ENCODE results near the gene YPEL5.
"Not testable (repeated sequence)": the region's sequence is repeated elsewhere in the genome, so short reads cannot be mapped to it uniquely, and the experiment has no call there.

Gene YPEL5

DNA sequence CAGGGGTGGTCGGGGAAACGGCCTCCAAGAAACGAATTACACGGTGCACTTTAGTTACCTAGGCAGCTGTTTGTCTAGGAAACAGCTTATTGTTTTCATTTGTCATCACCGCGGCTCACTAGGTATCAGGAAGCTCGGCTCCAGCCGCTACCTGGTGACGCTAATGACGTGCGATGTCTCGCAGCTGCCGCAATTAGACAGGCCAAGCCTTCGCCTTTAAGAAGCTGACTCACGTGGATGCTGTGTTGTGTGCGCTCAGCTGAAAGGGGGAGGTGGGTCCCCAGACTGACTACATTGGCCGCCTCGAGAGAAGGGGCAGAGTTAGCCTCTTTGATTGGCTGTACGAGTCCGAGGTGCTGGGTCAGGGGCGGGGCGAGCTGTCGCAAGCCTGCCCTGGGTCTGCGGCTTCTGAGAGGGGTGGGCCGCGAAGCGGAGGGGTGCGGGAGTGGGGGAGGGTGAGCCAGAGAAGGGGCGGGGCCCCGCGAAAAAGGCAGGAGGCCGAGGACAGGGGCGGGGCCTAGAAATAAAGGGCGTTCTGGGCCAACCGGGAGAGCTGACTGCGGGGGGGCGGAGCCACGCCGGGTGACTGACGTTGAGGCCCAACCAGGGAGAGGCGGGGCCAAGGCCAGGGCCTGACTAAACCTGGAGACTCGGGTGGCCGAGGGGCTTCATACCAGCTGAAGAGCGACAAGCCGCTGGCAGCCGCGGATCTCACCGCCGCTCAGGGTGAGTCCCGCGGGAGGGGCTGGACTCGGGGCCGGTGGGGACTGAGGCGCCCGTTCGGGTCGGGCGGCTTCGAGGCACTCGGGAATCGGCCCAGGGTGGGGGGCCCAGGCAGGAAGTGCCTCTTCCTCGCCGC lies at the start of gene YPEL5:
Gene YPEL5, plus strand, starts transcription at position 671 of the 859 bp plus-strand sequence. CDS start 9,645 bp downstream, outside the sequence.
- DNase-seq (ENCODE audit: low read depth in 2 of 2), result peak; percentile 99

DNA sequence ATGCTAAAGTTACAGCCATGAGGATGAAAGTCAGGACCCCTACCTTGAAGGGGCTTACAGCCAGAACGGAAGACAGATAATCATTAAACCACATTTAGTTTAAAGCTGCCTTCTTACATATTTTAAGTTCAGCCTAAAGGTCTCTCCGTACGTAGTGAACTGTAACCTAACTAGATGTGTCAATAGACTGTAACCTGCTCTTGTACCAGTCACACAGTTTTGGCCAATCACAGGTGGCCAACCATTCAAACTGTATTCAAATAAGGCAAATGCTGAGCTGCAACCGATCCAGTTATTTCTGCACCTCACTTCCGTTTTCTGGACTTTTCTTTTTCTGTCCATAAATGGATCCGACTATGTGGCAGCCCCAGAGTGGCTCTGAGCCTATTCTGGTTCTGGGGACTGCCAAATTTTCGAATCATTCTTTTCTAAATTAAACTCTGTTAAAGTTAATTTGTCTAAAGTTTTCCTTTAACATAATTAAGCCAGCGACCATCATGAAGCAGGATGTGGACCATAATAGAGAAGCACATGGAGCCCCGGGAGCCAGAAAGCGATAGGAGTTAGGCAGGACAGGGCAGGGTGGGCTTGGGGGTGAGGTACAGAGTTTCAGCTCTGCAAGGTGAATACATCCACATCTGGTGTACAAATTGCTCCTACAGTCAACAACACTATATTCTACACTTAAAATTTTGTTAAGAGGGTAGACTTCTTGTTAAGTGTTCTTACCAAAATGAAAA lies 48.4 kb upstream of the YPEL5 start:
- no peak for DNase-seq (ENCODE audit: low read depth in 2 of 2)

DNA sequence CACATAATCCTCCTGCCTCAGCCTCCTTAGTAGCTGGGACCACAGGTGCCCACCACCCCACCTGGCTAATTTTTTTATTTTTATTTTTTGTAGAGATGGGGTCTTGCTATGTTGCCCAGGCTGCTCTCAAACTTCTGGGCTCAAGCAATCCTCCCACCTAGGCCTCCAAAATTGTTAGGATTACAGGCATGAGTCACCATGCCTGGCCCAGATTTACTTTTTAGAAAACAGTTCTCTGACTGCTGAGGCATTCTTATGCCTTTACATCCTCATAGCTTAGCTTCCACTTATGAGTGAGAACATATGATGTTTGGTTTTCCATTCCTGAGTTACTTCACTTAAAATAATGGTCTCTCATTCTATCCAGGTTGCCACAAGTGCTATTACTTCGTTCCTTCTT lies 47.4 kb upstream of the YPEL5 start:
- DNase-seq (ENCODE audit: low read depth in 2 of 2), result not testable (repeated sequence)

DNA sequence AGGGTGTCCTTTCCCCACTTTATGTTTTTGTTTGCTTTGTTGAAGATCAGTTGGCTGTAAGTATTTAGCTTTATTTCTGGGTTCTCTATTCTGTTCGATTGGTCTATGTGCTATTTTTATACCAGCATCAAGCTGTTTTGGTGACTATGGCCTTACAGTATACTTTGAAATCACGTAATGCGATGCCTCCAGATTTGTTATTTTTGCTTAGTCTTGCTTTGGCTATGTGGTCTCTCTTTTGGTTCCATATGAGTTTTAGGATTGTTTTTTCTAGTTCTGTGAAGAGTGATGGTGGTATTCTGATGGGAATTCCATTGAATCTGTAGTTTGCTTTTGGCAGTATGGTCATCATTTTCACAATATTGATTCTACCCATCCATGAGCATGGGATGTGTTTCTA lies 46.1 kb upstream of the YPEL5 start:
- not testable (repeated sequence) for DNase-seq (ENCODE audit: low read depth in 2 of 2)

DNA sequence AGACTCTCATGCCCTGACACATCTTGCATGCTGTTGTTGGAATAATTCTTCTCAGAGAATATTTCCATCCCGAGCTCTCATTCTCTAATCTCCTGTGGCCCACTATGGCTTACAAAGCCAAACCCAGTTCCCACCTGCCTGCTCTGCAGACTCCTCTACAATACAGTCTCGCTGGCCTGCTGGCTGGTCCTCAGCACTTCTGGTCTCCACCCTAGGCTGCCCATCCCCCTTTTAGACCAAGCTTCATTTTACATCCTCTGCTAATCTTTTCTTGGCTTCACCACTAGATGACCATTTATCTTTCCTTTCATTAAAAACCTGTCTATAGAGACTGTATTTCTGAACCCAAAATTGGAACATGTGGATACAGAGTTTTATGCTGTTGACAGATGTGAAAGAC lies 42.5 kb upstream of the YPEL5 start:
- no peak for DNase-seq (ENCODE audit: low read depth in 2 of 2)

DNA sequence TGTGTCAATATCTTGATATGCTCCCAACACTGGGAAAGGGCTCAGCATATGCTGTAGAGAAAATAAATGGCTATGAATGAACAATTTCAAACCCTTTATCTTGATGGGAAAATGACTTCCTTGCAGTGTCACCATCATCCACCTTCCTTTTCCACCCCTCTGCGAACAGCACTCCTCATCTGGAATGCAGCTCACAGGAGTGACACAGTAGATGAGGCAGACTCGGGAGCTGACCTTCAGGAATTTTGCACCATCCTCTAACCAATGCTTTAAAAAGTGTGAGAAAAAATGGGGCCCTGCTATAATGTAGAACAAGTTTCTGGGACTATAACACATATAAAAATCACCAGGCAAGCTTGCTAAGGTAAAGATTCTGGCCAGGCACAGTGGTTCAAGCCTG lies 41.3 kb upstream of the YPEL5 start:
- DNase-seq (ENCODE audit: low read depth in 2 of 2), result no peak

DNA sequence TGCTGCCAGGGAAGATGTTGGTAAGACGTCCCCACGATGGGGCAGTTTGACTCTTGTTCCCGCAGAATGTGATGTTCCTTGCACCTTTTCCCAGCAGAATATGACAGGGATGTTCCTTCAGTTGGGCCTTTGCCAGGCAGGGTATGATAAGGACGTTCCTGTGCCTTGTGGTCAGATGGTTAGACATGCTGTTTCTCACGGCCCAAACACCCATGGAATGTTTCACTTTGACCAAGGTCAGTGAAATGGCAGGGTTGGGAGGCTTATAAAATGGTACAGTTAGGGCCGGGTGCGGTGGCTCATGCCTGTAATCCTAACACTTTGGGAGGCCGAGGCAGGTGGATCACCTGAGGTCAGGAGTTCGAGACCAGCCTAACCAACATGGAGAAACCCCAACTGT lies 40.3 kb upstream of the YPEL5 start:
- no peak for DNase-seq (ENCODE audit: low read depth in 2 of 2)

DNA sequence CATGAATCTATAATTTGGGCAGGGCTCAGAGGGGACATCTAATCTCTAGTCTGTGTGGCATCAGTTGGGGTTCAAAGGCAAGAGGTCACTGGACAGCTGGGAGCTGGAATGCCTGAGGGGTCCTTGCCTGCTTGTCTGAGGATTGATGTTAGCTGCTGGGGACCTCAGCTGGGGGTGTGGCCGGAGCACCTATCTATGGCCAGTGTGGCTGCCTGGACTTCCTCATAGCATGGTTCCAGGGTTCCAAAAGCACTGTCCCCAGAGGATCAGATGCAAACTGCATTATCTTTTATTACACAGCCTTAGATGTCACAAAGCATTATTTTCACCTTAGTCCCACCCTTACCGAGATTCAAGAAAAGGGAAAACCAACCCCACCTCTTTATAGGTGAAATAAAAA lies 38.6 kb upstream of the YPEL5 start:
- DNase-seq (ENCODE audit: low read depth in 2 of 2), result no peak

DNA sequence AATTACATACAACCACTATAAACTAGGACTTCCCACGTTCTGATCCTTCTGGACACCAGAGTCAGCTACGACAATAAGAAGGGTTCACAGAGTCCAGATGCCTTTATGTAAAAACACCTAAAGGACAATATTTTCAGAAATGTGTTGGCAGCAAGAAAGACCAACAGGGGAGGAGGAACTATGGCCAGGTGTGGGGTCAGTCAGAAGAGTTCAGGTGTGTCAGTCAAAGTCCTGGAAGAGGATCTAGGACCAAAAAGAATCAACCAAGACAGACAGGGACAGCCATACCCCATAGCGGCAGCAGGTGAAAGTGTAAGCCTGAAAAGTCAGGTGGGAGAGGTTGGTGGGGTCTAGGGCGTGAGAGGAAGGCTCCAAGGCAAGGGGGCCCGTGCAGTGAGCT lies 38.0 kb upstream of the YPEL5 start:
- no peak for DNase-seq (ENCODE audit: low read depth in 2 of 2)

DNA sequence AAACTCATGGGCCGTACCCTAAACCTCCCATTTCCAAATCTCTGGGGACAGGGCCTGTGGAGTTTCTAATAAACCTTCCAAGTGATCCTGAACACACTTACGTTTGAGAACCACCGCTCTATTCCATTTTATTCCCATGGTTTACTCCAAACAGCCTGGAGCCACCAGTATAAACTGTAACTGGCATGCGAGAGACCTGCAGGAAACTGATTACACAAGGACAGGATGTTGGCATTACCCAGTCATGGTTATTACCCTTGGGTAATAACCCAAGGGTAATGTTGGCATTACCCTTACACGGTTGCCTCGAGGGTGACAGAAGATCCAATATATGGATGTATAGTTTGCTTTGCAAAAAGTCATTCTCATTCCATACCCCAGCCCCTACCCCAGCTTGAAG lies 37.0 kb upstream of the YPEL5 start:
- DNase-seq (ENCODE audit: low read depth in 2 of 2), result no peak

DNA sequence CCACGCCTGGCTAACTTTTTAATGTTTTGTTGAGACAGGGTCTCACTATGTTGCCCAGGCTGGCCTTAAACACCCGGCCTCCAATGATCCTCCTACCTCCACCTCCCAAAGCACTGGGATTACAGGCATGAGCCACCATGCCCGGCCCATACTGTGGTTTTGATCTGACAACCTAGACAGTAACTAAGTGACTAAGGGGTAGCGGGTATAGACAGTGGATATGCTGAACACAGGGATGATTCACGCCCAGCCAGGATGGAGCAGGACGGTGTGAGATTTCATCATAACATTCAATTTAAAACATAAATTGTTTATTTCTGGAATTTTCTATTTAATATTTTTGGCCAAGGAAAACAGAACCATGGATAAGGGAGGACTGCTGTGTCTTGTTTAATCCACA lies 36.0 kb upstream of the YPEL5 start:
- DNase-seq (ENCODE audit: low read depth in 2 of 2), result no peak

DNA sequence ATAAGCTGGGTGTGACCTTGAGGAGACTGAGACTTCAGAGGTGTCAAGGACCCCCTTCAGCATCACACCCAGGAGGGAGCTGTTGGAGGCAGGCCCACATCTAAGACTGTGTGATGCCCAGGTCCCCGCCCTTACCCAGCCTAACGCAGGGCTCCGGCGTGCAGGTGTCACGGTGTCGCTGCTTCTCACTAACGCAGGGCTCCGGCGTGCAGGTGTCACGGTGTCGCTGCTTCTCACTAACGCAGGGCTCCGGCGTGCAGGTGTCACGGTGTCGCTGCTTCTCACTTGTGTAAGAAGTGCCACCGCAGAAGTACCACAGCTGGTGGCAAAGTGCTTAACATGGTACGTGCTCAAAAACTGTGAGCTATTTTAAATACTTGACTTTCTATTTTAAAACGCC lies 35.6 kb upstream of the YPEL5 start:
- DNase-seq (ENCODE audit: low read depth in 2 of 2), result not testable (repeated sequence)

DNA sequence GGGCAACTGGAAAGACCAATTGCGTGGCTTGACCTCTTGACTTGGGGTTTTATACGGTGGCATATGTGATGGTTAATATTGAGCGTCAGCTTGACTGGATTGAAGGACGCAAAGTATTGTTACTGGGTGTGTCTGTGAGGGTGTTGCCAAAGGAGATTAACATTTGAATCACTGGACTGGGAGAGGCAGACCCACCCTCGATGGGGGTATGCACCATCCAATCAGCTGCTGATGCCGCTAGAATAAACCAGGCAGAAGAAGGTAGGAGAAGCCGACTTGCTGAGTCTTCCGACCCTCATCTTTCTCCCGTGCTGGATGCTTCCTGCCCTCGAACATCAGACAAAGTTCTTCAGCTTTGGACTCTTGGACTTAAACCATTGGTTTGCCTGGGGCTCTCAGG lies 34.2 kb upstream of the YPEL5 start:
- no peak for DNase-seq (ENCODE audit: low read depth in 2 of 2)

DNA sequence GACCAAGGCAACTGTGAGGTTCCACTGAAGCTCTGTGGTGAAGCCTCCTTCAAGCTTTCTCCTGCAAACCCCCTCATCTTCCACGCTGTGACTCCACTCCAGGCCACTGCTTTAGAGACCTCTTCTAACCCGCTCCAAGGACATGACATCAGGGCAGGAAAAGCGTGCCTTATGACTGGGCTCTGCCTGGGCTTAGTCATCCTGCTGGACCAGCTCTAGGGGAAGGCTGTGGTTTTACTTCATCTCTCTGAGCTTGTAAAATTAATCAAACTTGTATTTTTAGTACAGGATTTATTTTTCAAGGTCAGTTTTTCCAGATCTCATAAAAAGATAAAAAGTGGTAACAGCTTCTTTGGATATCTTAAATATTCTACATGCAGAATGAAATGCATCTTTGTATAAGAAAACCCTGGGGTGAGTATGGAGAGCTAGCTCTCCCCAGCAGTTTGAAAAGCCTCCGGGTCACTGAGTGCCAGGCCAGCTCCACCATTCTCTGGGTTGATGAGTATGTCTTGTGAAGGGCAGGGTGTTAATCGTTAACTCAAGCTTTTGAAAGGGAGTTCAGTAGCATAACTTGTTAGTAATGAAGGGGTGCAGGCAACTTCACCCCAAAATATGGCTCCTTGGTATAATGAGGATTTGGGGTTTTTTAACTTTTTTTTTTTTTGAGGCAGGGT lies 33.1 kb upstream of the YPEL5 start:
- no peak for DNase-seq (ENCODE audit: low read depth in 2 of 2)

DNA sequence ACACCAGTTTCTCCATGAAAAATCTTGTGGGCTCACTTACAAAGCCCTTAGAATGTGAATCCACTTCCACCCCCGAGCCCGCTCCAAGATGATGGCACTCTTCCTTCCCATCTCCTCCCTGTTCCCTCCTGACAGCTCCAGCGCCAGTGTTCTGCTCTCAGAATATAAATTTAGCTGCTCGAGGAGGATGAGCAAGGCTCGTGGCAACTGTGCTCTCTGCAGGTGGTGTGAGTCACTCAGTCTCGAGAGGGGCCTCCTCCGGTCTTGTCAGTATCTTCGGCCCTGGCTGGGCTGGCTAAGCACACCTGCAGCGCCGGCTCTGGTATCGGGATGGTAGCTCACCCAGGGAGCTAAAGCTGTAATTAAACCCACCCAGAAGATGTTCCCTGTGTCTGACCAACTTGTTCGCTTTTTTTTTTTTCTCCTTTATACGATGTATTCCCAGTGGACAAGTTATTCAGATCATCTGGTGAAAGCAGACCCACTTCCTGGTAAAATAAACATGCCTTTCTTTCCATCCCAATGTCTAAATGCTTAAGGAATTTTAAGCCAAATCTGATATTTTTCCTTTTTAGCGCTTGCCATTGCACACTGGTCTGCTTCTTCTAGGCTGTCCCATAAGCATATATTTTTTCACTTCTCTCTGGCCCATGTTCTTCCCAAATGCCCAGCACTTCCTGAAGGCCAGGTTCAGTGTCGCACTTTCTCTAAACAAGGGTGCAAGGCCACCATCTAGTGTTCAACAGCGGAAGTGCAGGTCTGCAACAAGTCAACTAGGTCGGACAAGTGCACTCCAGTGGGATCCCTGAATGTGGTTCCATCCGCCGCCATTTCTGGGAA lies 31.4 kb upstream of the YPEL5 start:
- peak in 1 of 2 donors; percentile 22 for DNase-seq (ENCODE audit: low read depth in 2 of 2)

DNA sequence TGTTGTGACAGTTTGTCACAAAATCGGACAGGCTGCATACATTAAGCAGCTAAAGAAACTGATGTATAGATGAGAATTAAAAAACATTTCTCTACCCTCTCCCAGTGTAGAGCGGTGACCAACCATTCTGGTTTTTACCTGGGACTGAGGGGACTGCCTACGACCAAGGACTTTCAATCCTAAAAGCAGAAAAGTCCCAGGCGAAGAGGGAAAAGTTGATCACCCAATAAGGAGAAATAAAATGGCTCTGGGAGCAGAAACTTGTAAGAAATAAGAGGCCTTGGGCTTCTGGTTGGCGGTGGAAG lies 30.9 kb upstream of the YPEL5 start:
- no peak for DNase-seq (ENCODE audit: low read depth in 2 of 2)

DNA sequence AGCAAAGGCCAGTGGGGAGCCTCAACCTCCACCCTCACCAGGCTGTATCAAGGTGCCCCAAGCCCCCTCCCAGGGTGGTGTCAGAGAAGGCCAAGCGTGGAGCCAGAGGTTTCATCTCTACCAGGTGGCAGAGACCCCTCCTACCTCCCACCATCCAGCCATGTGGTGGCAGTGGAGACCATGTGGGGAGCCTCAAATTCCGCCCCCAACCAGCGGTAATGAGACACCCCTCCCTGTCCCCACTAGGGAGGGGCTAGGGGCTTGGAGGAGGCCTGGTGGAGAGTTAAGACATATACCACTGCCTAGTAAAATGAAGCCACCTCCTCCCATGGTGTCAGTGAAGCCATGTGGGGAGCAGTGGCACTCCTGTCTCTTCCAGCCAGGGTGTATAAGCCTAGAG lies 24.4 kb upstream of the YPEL5 start:
- no peak for DNase-seq (ENCODE audit: low read depth in 2 of 2)

DNA sequence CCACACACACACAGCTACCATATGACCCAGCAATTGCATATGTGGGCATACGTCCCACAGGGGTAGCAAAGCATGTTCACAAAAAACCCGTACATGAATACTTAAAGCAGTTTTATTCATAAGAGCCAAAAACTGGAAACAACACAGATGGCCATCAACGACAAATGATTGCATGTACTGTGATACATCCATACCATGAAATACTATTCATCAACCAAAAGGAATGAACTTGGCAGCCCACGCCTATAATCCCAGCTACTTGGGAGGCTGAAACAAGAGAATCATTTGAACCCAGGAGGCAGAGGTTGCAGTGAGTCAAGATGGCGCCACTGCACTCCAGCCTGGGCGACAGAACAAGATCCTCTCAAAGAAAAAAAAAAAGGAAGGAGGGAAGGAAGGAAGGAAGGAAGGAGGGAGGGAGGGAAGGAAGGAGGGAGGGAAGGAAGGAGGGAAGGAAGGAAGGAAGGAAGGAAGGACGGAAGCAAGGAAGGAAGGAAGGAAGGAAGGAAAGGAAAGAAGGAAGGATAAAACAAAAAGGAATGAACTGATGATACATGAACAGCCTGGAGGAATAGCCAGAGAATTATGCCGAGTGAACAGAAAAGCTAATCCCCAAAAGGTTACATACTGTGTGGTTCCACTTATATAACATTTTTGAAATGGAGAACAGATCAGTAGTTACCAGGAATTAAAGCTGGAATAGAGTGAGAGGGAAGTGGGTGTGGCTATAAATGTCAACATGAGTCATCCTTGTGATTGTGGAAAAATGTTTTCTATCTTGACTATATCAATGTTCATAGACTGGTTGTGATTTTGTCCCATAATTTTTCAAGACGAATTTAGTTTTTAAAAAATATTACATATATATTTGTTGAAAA lies 19.6 kb upstream of the YPEL5 start:
- DNase-seq (ENCODE audit: low read depth in 2 of 2), result no peak

DNA sequence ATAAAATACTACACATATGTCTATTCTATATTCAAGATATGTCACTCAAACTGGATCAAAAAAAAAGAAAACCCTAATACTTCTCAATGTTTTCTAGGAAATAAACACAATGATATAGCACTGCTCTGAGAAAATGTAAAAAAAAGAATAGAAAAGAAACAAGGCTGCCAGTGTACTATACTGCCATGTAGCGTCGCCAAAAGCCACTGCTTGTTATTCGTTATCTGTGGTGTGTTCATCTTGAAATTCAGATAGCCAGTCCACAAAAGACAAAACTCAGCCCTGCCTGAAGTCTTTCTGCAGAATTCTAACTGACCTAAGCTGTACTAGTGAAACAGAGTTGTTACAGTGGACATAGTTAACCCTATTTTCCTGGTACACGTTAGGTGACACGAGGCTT lies 12.2 kb upstream of the YPEL5 start:
- DNase-seq (ENCODE audit: low read depth in 2 of 2), result no peak

DNA sequence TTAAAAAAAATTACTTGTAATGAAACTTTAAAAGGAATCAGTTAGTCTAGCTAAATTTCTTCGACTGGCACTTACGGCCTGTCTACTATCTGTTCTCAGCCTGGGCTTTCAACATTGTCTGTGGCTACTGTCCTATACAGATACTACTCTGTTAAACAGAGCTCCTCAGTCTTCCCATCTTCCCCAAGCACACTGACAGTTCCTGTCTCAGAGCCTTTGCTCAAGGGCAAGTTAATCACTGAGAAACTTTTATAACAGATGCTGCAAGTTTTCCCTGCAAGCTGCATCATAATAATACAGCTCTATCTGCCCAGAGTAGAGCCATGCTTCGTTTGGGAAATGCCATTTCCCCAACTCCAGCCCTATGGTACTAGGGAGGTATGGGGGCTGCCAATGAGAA lies 11.3 kb upstream of the YPEL5 start:
- DNase-seq (ENCODE audit: low read depth in 2 of 2), result no peak
